CD14-positive monocyte (primary cell): ENCODE results near the gene KIF25. TPM values are rescaled to one million over a fixed set of nuclear protein-coding genes. Genes with fewer than 3 reads are reported as not detected.

Source experiments
- DNase-seq, 3 donors: peaks; one replicate each; pipeline ENCODE4 v3.0.0-alpha.2; 2011 to 2022
- H2AFZ ChIP-seq: 2 replicates; pipeline ENCODE4 v1.6.0; 2012; ENCODE audit warnings: mild to moderate bottlenecking, low read depth, low read length, inconsistent platforms; ENCODE audit not compliant: insufficient read depth, poor library complexity, severe bottlenecking
- H3K27ac ChIP-seq, 2 donors: 1 replicate in 1 of 2; 2 replicates in 1 of 2; pipeline ENCODE4 v1.5.1; 2012 to 2013; ENCODE audit warnings: low read length in 2 of 2, control low read depth in 1 of 2, inconsistent platforms in 1 of 2, low read depth in 1 of 2, mild to moderate bottlenecking in 1 of 2
- H3K27me3 ChIP-seq, 2 donors: one replicate each; pipeline versions ENCODE4 v1.6.0 to v1.6.1; 2011 to 2013; ENCODE audit warnings: low read length in 2 of 2; ENCODE audit not compliant: control insufficient read depth in 2 of 2, insufficient read depth in 2 of 2
- H3K36me3 ChIP-seq, 2 donors: replicated peaks in 1 of 2; 1 replicate in 1 of 2; 2 replicates in 1 of 2; pipeline versions ENCODE4 v1.5.1 to v1.6.1; 2012 to 2013; ENCODE audit warnings: low read length in 2 of 2, control low read depth in 1 of 2, inconsistent platforms in 1 of 2, mild to moderate bottlenecking in 1 of 2; ENCODE audit not compliant: insufficient read depth in 2 of 2, control insufficient read depth in 1 of 2
- H3K4me1 ChIP-seq, 2 donors: 1 replicate in 1 of 2; 2 replicates in 1 of 2; pipeline versions ENCODE4 v1.5.1 to v1.6.1; 2012 to 2013; ENCODE audit warnings: low read length in 2 of 2, control low read depth in 1 of 2, inconsistent platforms in 1 of 2, mild to moderate bottlenecking in 1 of 2, moderate library complexity in 1 of 2; ENCODE audit not compliant: insufficient read depth in 2 of 2, control insufficient read depth in 1 of 2
- H3K4me2 ChIP-seq: replicated peaks from 2 replicates; pipeline ENCODE3; 2012; ENCODE audit warnings: low read length, moderate library complexity, mild to moderate bottlenecking; ENCODE audit not compliant: poor library complexity, severe bottlenecking; ENCODE audit errors: extremely low read depth
- H3K4me3 ChIP-seq, 3 experiments: fragments of 200-600 bp in 1 of 3; sonication (generic) in 1 of 3; replicated peaks in 1 of 3; 1 replicate in 2 of 3; 2 replicates in 1 of 3; pipeline ENCODE4 v1.5.1; 2011 to 2013; ENCODE audit warnings: low read length in 3 of 3, mild to moderate bottlenecking in 3 of 3, control low read depth in 2 of 3, low read depth in 2 of 3, inconsistent platforms in 1 of 3, moderate library complexity in 1 of 3
- H3K79me2 ChIP-seq: 2 replicates; pipeline ENCODE4 v1.6.0; 2012; ENCODE audit warnings: mild to moderate bottlenecking, control low read depth, inconsistent platforms, low read length, moderate library complexity; ENCODE audit not compliant: insufficient read depth
- H3K9ac ChIP-seq: 2 replicates; pipeline ENCODE4 v1.6.0; 2017; ENCODE audit warnings: low read length, mild to moderate bottlenecking; ENCODE audit not compliant: insufficient read depth, poor library complexity, severe bottlenecking
- H3K9me3 ChIP-seq, 2 donors: replicated peaks in 1 of 2; 1 replicate in 1 of 2; 2 replicates in 1 of 2; pipeline versions ENCODE4 v1.5.1 to v1.6.1; 2012 to 2013; ENCODE audit warnings: low read length in 2 of 2, control low read depth in 1 of 2; ENCODE audit not compliant: control insufficient read depth in 1 of 2, insufficient read depth in 1 of 2
- H4K20me1 ChIP-seq: 2 replicates; pipeline ENCODE4 v1.6.0; 2012; ENCODE audit warnings: mild to moderate bottlenecking, low read length, control low read depth, moderate library complexity; ENCODE audit not compliant: insufficient read depth
- H3K27ac Mint-ChIP-seq, 7 donors: one replicate each; pipeline ENCODE4 v1.8.0; 2020; ENCODE audit warnings: mild to moderate bottlenecking in 7 of 7, mixed read lengths in 7 of 7, moderate library complexity in 6 of 7, inconsistent platforms in 2 of 7
- H3K27me3 Mint-ChIP-seq, 3 donors: one replicate each; pipeline ENCODE4 v1.8.0; 2021 to 2022; ENCODE audit warnings: low read depth in 3 of 3, mild to moderate bottlenecking in 3 of 3, mixed read lengths in 3 of 3, moderate library complexity in 3 of 3, inconsistent platforms in 1 of 3
- H3K36me3 Mint-ChIP-seq, 2 donors: one replicate each; pipeline ENCODE4 v1.8.0; 2020; ENCODE audit warnings: mixed read lengths in 2 of 2, inconsistent platforms in 1 of 2, mild to moderate bottlenecking in 1 of 2
- H3K4me1 Mint-ChIP-seq: one replicate; pipeline ENCODE4 v1.8.0; 2020; ENCODE audit warnings: mild to moderate bottlenecking, mixed read lengths
- H3K4me3 Mint-ChIP-seq, 2 donors: one replicate each; pipeline ENCODE4 v1.8.0; 2020; ENCODE audit warnings: mild to moderate bottlenecking in 2 of 2, mixed read lengths in 2 of 2, moderate library complexity in 1 of 2
- H3K9me3 Mint-ChIP-seq, 7 donors: one replicate each; pipeline ENCODE4 v1.8.0; 2020 to 2022; ENCODE audit warnings: mixed read lengths in 7 of 7, mild to moderate bottlenecking in 6 of 7, moderate library complexity in 6 of 7, inconsistent platforms in 2 of 7
- CTCF ChIP-seq: fragments of 200-600 bp; IDR thresholded peaks from one replicate; pipeline ENCODE4 v1.8.0; 2022; ENCODE audit warnings: antibody characterized with exemption, mild to moderate bottlenecking
- WGBS: methylation state at CpG from one replicate; pipeline ENCODE4 v1.1.5; 2013; ENCODE audit warnings: missing lambda C conversion rate; ENCODE audit not compliant: insufficient coverage; 5-methylcytosine and 5-hydroxymethylcytosine counted together
- intact Hi-C, 2 donors: fragments of 100-400 bp; cut with micrococcal nuclease; formaldehyde crosslinking; loops; one replicate each; pipeline versions ENCODE4 v1.15.0 to v1.15.1; 2023
- polyA plus RNA-seq, 3 donors: library from polyadenylated mRNA; depleted of rRNA in 1 of 3; unstranded in 2 of 3; stranded (reverse) in 1 of 3; fragments of 300-500 nt in 2 of 3; fragments of >200 nt in 1 of 3; fragmentation: Illumina TruSeq in 2 of 3; gene quantifications; 1 replicate in 2 of 3; 2 replicates in 1 of 3; pipeline ENCODE4 v1.2.3, GENCODE V29; 2012 to 2021

Gene KIF25
- polyA plus RNA-seq, 3 donors, result not detected

DNA sequence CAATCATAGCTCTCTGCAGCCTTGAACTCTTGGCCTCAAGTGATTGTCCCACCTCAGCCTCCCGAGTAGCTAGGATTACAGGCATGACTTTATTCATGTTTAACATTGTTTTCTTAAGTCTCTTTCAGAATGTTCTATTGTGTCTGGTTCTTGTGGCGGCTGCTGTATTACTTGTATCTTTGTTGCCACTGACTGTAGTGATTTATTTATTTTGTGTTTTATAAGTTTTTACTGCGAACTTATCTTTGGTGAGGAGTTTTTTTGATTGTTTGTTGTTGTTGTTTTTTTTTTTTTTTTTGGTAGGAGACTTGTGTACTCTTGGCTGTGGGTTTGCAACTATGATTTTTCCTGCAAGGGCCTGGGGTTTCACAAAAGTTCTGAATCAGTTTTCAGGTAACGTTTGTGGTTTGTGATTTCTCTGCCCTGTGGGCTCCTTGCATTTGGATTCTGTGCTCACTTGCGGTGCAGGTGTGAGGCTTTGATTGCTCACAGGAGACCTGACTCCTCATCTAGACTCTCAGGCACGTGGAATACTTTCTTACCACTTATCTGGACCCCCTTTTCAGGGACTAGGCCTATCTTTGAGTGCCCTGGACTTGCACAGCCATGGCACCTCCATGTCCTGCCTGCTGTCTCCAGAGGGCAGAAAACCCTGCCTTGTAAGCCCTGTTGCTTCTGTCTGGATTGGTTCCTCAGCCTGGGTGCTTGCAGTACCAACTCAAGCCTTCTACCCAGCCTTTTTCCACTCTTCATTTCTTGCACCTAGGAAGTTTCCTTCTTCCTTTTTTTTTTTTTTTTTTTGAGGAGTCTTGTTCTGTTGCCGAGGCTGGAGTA, 25.2 kb downstream of the KIF25 start:
- Histone ChIP-seq H3K4me3 (no peak overlapping the region), H3K4me1 (no peaks in the 10 kb centered on the region), H3K27ac (no peak overlapping the region), H3K27me3 (no peaks in the 10 kb centered on the region), H3K36me3 (no peaks in the 10 kb centered on the region), H3K79me2 (no peaks in the 10 kb centered on the region), H2AFZ (no peak overlapping the region), H3K9me3 (peaks cover 9 to 26% of the 10 kb centered on the region in 2 donors), H3K9ac (no peak overlapping the region), H4K20me1 (no peaks in the 10 kb centered on the region), H3K4me2 (no peak overlapping the region)
- DNase-seq, result no peak
- H3K4me3 Mint-ChIP-seq, result no peak overlapping the region
- no peak overlapping the region for H3K27ac Mint-ChIP-seq
- WGBS, result 93% methylated on average over 4 of the region's 7 CpGs
- intact Hi-C loops, result no loop called here
- H3K4me1 Mint-ChIP-seq, result no peaks in the 10 kb centered on the region
- H3K9me3 Mint-ChIP-seq, result peaks cover 11 to 24% (median 17%) of the 10 kb centered on the region in 7 donors
- H3K27me3 Mint-ChIP-seq, result peaks cover 0 to 4% (median 3%) of the 10 kb centered on the region in 3 donors
- no peak for TF ChIP-seq CTCF
- H3K36me3 Mint-ChIP-seq, result no peaks in the 10 kb centered on the region

DNA sequence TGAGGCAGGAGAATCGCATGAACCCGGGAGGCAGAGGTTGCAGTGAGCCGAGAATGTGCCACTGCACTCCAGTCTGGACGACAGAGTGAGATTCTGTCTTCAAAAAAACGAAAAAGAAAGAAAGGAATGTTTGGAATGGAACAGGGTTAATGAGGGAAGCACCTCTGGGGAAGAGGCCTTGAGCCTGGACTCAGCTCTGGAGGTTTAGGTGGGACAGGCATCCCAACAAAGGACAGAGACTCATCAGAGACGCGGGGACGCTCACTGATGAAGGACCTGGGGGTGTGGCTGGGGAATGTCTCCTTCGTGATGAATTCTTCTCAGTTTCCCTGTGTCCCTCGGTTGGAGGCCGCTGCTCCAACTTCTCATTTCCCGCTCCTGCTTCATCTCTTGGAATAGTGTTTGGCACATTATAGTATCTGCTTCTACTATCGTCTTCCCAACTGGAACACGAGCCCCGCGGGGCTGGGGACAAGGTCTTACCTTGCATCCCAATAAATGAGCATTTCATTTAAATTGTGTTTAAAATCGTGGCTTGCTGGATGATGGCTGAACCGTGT, 27.6 kb downstream of the KIF25 start:
- no peak overlapping the region for H2AFZ ChIP-seq
- DNase-seq, result no peak
- H3K36me3 ChIP-seq, result no peaks in the 10 kb centered on the region
- H3K9me3 ChIP-seq, result peaks cover 9 to 21% of the 10 kb centered on the region in 2 donors
- intact Hi-C loops, result no loop called here
- Mint-ChIP-seq H3K9me3 (peaks cover 11 to 23% (median 16%) of the 10 kb centered on the region in 7 donors), H3K27ac (no peak overlapping the region), H3K27me3 (peaks cover 0 to 6% (median 4%) of the 10 kb centered on the region in 3 donors), H3K4me1 (no peaks in the 10 kb centered on the region), H3K4me3 (no peak overlapping the region), H3K36me3 (no peaks in the 10 kb centered on the region)
- H3K79me2 ChIP-seq, result no peaks in the 10 kb centered on the region
- H3K4me2 ChIP-seq, result no peak overlapping the region
- no peak overlapping the region for H3K4me3 ChIP-seq
- H3K27ac ChIP-seq, result no peak overlapping the region
- TF ChIP-seq CTCF, result no peak
- H4K20me1 ChIP-seq, result no peaks in the 10 kb centered on the region
- WGBS, result 93% methylated on average over 16 of the region's 18 CpGs
- no peak overlapping the region for H3K9ac ChIP-seq
- H3K27me3 ChIP-seq, result no peaks in the 10 kb centered on the region
- no peaks in the 10 kb centered on the region for H3K4me1 ChIP-seq
